Bone marrow (tissue), 2 donors: Measurements from ENCODE around the gene TSC22D3.

ENCODE experiments used
- DNase-seq, 2 donors: peaks; one replicate each; lab custom pipeline; 2025; lab: John Stamatoyannopoulos, UW

TSC22D3 gene

DNA sequence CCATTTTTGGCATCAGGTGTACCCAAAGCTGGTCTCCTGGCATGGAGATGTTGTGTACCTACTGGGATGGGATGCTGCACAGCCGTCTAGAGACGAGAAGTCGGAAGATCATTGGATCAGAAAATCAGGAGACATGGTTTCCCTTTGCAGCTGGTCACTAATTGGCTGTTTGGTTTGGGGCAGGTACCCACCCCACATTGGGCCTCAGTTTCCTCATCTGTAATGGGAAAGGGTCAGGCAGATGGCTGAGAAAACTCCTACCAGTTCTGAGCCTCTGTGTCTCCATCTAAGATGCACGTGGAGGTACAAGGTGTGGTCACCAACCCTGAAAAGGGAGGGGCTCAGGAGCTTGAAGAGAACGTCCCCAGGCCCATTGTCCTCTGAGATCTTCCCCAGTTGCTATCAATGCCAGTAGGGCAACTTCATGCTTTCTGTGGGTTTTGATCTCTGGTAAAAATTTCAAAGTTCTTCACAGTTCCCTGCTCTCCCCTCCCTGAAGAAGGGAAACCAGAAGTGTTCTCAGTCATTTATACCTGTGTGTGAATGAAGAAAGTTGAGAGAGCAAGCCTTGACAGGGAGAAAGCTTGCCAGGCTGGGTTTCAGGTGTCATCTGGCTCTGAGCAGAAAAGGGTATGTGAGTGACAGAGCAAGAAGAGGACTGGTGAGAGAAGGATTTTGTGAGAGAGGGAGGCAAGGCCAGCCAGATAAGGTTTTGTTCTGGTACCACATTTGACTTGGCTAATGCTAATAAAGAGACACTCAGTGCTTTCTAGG lies 15.1 kb downstream of the TSC22D3 start:
- no peak for DNase-seq

DNA sequence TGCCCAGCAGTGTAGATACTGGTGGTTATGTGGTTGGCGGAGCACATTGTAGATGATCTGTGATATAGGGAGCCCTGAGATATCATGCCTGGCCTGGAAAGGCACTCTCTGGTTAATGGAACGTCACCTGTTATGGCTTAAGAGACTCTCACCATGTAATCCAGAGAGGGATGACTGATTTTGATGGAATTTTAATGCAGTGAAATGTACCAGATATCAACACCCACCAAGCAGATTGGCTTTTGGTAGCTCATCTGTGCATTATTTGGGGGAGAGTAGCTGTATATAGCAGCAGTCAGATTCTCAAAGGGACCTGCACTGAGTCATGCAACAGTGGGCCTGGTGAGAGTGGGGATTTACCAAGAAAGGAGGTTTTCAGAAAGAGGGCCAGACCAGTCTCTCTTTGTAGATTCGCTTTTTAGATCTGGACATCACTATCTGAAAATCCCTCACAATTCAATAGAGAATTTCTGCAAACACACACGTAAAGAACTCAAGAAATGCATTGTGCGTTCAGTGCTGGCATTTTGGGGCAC lies 17.3 kb downstream of the TSC22D3 start:
- no peak for DNase-seq

DNA sequence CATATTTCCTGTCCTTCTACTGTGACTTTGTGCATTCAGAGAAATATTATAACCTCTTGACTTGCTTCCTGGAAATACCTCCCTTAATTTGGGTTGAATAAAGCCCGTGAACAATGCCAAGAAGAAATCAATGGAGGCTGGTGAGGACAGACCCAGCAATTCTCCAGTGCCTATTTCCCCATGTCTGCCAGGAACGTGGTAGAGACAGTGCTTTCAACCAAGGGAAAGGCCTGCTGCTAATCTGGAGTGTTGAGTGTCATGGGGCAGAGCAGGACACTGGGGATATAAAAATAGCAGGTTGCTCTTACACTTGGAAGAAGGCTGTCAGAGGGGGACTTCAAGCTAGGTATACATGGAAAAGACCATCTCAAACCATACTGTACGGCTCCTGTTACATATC lies 19.9 kb downstream of the TSC22D3 start:
- DNase-seq, result no peak

DNA sequence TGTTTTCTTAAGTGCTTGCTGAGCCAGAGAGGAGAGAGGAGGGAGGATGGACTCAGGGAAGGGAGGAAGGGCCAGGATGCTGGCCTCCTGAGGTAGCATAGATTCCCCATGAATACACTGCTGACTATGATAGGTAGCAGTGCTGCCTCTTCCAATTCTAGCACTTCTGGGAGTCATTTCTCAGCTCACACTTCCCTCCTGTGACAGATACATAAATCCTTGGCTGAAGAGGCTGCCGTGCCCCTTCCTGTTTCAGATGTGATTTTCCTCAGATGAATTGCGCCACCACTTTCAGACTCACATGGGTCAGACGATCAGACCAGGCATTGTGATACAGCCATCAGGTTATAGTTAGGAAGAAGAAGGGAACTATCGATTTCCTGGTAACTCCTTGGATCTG lies 22.4 kb downstream of the TSC22D3 start:
- DNase-seq, result no peak

DNA sequence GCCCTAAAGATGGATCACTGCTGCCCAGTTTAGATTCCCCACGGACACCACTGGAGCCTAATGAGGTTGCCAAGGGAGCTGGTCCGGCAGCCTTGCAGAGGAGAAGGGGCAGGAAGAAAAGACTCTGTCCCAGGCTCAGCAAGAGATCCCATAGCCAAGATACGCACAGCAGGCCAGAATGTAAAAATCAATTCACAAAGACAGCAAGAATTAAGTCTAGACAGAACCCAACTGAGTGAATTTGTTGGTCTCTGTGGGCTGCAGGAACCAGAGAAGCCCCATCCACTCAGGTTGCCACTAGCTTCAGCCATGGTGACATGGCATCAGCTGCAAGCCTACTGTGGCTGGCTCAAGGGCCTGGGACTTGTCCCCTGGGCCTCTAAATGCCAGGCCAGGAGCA lies 22.9 kb downstream of the TSC22D3 start:
- no peak for DNase-seq

DNA sequence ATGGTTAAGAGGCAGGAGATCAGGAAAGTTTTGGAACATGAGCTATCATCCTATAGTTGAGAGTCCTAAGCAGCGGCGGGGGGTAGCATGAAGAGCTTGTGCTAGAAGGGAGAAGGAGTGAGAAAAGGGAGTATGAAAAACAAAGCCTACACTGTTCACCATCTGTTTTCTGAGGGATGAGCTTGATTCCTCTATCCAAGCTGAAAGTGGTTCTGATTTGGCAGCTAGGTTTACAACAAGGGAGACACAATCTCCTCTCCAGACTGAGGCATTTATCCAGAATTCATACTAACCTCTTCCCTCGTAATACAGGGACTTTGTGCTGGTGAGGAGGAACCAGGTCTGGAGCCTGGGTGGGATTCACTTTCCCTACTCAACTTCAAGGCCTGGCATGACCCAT lies 23.5 kb downstream of the TSC22D3 start:
- DNase-seq, result no peak

DNA sequence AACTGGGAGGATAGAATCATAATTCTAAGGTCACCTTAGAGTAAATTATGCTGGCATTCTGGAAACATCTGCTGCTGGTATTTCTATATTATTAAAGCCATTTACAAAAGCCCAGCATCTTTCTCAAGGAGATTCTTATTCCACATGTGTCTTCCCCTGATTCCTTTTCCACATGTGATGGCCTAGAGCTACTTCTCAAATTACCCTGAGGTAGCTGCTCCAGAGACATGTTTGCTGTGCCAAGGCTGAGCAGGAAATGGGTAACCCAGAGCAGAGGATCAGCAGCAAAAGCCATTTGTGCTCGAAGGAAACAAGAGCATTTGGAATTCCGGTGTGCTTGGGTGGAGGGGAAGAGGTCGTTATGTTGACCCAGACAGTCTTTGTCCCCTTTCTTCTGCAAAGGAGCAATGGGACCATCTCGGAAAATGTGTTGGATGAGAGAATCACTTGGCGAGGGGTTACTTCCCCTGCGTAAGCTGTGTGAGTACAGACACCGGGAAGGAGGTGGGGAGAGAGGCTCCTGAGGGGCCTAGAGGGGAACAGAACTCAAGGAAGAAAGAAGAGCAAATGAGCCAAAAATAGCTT lies 24.6 kb downstream of the TSC22D3 start:
- DNase-seq, result no peak

DNA sequence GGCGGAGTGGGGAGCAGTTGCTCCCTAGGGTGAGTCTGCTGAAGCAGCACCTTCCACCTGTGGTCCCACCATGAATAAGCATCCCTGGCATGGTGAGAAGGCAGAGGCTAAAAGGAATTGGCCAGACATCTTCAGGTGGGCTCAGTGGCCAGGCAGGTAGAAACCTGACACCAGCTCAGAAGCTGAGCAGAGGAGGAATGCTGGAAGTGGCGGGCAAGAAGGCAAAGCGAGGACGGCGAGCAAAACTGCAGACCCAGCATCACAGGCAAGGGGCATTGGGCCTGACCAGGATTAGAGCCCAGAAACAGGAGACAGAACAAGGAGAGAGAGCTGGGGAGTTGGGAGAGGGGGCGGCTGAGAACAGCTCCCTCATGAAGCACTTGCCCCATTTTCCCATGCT lies 25.3 kb downstream of the TSC22D3 start:
- no peak for DNase-seq

DNA sequence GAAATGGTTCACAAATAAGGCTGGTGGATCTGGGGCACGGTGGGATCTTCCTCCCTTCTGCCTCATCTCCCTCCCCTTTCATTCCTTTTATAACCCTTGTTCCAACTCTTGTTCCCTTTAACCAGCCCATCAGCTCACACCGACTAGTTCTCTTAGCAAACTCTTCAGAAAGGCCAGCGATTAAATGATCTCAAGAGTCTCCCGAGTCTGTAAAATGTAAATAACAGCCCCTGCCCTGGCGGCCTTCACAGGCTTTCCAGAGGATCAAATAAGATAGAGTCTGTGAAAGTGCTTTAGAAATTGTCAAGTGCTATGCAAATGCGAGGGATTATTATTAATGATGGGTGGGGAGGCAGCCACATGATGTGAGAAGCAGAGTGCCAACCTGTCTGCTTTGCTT lies 27.1 kb downstream of the TSC22D3 start:
- no peak for DNase-seq

DNA sequence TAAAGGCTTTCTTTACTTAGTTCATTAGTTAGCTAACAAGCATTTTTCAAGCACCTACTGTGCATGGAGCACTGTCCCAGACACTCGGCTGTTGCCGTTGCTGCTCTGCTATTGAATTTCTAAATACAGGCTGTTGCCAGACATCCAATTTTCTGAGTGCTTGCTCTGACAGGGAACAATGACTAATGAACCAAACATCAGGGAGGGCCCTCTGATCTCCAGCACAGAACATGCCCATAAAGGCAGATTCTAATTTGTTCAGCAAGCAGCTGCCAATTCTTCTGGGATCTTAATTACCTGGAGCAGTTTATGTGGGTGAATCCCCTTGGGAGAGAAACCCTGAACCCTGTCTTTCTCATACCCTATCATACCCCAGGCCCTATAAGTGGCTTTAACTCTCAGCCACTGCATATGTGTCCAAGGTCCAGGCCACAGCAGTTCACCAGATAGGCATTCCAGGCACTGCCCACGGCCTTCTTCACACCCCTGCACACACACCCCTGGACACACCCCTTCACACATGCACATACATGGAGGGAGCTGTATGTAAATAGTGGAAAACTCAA lies 27.9 kb downstream of the TSC22D3 start:
- DNase-seq, result no peak

DNA sequence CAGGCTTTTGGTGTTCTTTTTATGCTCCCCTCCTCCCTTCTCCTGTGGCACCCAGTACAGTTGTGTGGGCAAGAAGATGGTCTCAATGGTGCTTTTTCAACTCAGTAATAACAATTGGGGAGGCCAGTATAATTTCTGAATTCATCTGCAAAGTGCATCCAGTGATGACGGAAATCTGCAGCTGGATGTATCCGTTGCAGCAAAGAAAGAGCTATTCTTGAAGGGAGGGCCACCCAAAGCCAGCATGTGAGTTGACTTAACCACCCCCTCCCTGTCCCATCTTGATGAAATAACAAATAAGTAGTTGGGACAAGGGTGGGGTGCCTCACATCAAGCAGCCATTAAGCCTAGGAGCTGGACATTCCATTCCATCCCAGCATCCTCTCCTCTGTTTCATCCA lies 30.7 kb downstream of the TSC22D3 start:
- DNase-seq, result no peak

DNA sequence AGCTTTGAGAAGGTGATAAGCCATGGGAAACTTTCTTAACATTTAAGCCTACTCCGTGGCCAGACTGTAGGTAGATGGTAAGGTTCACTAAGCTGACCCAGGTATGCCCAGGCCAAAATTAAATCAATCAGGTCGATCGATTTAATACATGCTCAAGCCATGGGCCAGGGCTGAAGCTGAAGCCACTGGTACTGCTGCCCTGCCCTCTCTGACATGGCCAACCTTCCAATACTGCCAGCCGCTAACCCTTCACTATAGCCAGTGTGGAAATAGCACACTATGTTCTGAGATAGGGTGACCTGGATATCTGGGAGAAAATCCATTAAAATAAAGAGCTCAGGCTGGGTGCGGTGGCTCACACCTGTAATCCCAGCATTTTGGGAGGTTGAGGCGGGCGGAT lies 31.6 kb downstream of the TSC22D3 start:
- DNase-seq, result no peak

DNA sequence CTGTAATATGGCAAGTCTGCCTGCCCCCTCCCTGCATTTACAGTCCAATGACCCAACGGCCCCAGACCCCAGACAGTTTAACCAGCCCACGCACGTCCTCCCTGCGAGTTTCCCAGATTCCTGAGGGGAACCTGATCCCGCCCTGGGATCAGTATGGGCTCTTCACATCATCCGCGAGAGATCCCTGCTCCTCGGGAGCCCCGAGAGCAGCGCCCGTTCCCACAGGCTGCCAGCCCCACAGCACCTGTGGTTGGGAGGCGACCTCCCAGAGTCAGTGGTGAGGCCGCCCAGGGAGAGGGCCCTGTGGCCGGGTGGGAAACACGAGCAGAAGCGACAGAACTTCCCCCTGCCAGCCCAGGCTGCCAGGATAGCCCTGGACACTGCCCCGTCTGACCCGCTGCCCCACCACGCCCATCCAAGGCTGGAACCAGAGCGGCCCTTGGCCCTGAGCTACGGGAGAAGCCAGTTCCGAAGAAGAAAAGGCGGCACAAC lies 32.8 kb downstream of the TSC22D3 start:
- no peak for DNase-seq

DNA sequence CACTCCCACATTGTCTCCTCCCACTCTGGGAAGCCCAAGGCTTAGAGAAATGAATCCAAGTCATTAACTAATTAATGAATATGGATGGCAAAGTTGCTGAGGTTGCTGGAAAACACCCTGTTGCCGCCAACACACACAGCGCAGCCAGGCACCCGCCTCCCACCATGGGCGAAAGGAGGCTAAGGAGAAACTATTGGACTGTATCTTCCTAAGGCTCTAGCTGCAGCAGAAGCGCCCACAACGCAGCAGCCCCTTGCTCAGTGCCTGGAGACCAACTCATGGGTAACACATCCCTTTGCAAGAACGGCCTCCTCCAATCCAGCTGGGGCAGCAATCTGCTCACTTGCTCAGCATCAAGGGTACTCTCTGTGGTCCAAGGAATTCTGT lies 34.2 kb downstream of the TSC22D3 start:
- DNase-seq, result peak in 1 of 2 donors; percentile 70

DNA sequence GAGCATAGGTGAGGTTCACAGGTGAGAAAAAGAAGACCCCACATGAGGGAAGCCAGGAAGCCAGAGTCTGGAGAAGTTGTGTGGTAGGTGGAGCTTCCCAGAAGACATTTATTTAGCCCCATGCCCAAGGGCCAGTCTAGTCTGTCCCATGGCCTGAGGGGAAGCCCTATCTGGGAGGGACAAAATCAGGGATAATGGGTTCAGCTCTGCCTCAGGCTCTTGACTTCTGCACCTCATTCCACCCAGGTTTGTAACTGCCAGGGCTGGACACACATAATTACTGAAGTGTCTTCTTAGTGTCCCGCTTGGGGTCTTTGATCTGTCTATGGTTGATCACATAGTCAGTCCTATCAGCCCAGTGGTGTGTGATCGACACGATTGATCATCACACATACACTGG lies 36.0 kb downstream of the TSC22D3 start:
- DNase-seq, result no peak

DNA sequence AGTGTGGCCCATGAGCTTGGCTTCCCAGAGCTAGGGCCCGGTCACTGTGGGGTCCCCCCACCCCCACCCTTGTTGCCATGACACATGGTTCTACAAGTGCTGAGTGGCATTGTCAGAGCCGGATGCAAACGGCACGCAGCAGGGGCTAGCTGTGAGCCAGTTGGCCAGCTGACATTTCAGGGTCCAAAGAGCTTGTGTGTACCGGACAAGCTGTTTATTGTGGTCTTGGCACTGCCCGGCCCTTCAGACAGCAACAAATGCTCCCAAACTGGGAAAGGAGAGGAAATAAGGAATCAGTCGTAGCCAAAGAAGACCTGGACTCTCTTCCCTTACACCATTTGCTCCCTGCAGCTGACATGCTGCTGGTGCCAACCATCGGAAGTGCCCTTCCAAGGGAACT lies 36.8 kb downstream of the TSC22D3 start:
- DNase-seq, result no peak

DNA sequence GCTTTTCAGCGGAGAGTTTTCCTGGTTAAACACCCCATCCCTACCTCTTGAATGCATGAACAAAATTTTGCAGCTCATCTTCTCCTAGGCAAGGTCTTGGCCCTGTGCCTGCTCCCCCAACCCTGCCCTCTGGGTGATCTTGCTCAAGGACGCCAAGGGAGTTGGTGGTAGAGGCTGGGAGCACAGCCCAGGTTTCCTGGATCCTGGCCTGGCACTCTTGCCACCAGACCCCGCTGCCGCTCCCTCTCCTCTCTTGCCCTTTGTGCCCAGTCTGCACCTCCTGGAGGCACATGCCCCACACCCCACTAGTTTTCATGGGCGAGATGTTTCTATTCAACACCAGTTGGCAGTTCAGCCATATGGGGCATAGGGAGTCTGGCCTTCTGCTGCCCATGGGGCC lies 37.3 kb downstream of the TSC22D3 start:
- DNase-seq, result no peak

DNA sequence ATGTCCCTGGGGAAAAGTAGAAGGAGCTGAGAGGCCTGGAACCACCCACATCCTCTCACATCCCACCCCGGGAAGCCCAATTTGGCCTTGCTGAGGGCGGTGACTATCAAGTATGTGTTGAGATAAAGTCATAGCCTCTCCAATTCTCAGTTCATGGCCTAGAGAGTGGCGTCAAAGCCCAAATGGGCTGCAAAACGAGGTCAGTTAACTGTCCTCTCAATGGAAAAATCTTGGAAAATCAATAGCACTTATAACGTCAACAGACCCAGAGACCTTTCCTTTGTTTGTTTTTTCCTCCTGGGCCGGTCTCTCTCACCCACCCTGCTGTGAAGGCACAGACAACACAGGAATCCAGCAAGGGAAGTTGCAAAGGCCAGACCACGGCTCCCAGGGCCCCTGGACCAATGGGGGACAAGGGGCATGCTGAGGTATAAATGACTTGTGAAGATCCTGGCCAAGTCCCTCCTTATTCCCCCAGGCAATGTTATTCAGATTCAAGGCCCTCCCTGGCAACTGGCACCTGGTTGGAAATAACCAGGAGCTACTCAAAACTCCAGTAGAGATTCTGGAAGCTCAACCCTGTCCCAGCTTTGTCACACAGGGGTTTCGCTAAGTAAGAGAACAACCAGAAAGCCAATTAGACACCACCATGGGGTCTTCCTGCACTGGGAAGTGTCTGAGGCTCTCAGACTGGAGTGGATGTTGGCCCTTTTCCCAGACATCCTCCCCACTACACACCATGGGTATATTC lies 38.6 kb downstream of the TSC22D3 start:
- DNase-seq, result no peak

DNA sequence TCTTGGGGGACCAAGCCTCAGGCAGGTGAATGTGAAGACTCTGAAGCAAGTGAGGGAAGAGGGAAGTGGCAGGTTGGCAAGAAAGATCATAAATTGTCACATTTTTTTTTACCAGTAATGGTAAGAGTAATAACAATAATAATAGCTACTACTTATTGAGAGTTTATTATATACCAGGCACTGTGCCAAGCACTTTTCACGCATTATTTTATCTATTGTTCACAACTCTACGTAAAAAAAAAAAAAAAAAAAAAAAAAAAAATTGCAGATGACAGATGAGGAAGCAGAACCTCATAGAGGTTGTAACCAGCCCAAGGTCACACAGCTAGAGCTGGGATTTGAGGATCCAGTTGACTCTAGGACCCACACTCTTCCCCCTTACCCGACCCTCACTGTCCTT lies 40.9 kb downstream of the TSC22D3 start:
- no peak for DNase-seq

DNA sequence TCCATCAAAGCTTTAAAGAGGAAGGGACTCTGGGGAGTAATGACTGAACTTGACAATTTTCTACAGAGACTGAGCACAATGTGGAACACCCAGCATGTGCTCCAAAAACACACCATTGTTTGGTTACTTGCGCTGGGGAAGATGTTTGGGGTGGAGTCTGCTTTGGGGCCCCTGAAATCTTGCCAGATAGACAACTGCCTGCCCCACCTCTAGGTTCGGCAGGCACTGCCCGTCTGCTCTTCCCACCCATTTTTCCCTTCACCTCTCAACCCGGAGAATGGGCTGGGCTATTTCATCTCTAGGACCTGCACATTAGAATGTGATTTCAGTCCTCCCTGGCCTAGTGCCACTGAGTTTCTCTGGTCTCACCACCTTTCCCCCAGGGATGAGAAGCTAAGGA lies 41.9 kb downstream of the TSC22D3 start:
- no peak for DNase-seq

DNA sequence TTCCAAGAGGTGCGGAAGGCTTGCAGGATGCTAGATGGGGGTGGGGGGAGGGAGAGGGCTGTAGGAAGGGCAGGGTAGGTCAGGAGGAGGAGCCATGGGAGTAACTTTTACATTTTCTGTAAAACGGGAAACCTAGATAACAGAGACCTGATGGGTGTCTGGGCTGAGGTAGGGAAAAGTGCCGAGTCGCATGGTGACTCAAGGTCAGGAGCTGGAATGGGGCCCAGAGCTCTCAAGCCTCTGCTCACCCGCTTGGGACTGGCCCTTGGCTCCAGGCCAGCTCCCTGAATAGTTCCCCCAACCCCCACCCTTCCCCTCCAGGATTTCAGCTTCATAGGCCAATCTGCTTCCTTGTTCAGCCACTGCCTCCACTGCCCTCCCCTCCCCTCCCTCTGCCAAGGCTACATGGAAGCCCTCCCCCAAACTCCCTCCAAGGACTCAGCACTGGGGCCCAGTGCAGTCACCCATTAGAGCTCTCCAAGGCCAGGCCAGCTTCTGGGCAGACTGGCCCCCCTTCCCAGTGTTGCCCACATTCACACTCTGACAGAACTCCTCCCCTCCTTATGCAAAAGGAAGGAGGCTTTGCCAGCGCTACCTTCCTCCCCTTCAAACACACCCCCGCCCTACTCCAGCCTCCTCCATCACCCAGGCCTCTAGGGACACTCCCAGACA lies 43.6 kb downstream of the TSC22D3 start:
- DNase-seq, result peak; percentile 3 to 52
